SK-N-MC (cell line): ENCODE results near the gene RMI1.

Experiments used
- EZH2 ChIP-seq: fragments of 200-600 bp; sonication (generic); IDR thresholded peaks from one replicate; pipeline ENCODE4 v1.6.1; 2017; ENCODE audit warnings: antibody characterized with exemption
- FOXP2 ChIP-seq: optimal IDR thresholded peaks from 2 replicates; pipeline ENCODE3; 2011; ENCODE audit warnings: mild to moderate bottlenecking, moderate library complexity; ENCODE audit not compliant: insufficient read depth; ENCODE audit errors: extremely low read length, control extremely low read depth
- POLR2AphosphoS5 ChIP-seq: IDR thresholded peaks from 2 replicates; pipeline ENCODE4 v1.6.1; 2012; ENCODE audit warnings: mild to moderate bottlenecking, low read depth, low read length, borderline replicate concordance

DNA sequence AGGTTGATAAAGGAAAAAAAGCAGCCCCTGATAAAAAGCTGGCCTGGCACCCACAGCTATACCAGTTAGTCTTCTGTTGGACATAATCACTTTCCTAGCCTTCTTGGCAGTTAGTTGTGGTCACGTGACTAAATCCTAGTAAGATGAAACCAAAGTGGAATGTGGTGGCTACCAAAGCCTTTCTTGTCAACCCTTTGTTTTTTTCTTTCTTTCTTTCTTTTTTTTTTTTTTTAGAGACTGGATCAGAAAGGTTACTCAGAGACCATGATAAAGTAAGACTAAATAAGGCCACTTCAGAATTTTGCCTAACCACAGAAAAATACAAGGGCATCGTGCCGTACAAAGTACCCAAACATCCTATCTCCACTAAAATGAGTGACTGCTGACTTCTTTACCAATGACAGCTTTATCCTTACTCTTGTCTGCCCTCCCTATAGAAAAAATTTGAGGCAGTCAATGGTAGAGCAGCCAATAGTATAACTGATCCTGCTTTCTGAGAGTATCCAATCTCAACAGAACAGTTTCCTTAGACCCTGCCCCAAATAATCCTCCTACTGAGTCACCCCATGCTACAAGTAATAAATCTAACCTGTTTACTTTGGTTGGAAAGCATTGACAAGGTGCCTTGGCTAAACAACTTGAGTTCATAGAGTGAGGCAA, 45.2 kb upstream of the RMI1 start:
- TF ChIP-seq POLR2AphosphoS5, result no peak
- TF ChIP-seq EZH2, result no peak
- no peak for TF ChIP-seq FOXP2
